ENCODE results near the gene ITPA. TPM values are rescaled to one million over a fixed set of nuclear protein-coding genes. Genes with fewer than 3 reads are reported as not detected.

ITPA gene
- total and polyA plus RNA-seq, 2 of the 13 experiments (the other 11 are each of a cell fraction or from before 2014, with no cell fraction given), result 60.1 to 103 TPM

- TF ChIP-seq ZNF318 (CRISPR knock-in tag; IDR thresholded peaks at IDR 0.05) (no peak), ZNF790 (CRISPR knock-in tag; IDR thresholded peaks at IDR 0.05; ENCODE audit: borderline replicate concordance) (peak; percentile 4; the same call in 1 of the 2 replicates), TRIM24 (CRISPR knock-in tag; IDR thresholded peaks at IDR 0.05) (0 out of 2 replicates have a peak, but pooled peaks have one; percentile 42), MED13 (CRISPR knock-in tag; IDR thresholded peaks at IDR 0.05) (0 out of 2 replicates have a peak, but pooled peaks have one; percentile 27), ZBTB7B (CRISPR knock-in tag; IDR thresholded peaks at IDR 0.05) (no peak), ZNF333 (CRISPR knock-in tag; IDR thresholded peaks at IDR 0.05; ENCODE audit: borderline replicate concordance) (no peak), NFE2L2 (IDR thresholded peaks at IDR 0.05; ENCODE audit: low read length) (0 out of 2 replicates have a peak, but pooled peaks have one; percentile 2), ZNF20 (CRISPR knock-in tag; IDR thresholded peaks at IDR 0.05) (no peak), ELF4 (CRISPR knock-in tag; IDR thresholded peaks at IDR 0.05; ENCODE audit: borderline replicate concordance) (no peak), CHCHD3 (CRISPR knock-in tag; IDR thresholded peaks at IDR 0.05) (peak; percentile 46; the same call in 1 of the 2 replicates), MYC (CRISPR knock-in tag; IDR thresholded peaks at IDR 0.05; ENCODE audit: borderline replicate concordance) (peak; percentile 45; the same call in 1 of the 2 replicates), ZNF776 (CRISPR knock-in tag; IDR thresholded peaks at IDR 0.05) (peak; percentile 29; the same call in 1 of the 2 replicates), ZNF780A (CRISPR knock-in tag; IDR thresholded peaks at IDR 0.05) (no peak)
- TF ChIP-seq, protein P1, sequence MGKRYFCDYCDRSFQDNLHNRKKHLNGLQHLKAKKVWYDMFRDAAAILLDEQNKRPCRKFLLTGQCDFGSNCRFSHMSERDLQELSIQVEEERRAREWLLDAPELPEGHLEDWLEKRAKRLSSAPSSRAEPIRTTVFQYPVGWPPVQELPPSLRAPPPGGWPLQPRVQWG (CRISPR knock-in tag; IDR thresholded peaks at IDR 0.05; ENCODE audit: borderline replicate concordance, low read depth), result no peak
- TF ChIP-seq, protein P2, sequence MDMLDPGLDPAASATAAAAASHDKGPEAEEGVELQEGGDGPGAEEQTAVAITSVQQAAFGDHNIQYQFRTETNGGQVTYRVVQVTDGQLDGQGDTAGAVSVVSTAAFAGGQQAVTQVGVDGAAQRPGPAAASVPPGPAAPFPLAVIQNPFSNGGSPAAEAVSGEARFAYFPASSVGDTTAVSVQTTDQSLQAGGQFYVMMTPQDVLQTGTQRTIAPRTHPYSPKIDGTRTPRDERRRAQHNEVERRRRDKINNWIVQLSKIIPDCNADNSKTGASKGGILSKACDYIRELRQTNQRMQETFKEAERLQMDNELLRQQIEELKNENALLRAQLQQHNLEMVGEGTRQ (IDR thresholded peaks at IDR 0.05; ENCODE audit: low read depth, low read length), result no peak
- TF ChIP-seq, protein P2 (CRISPR knock-in tag; IDR thresholded peaks at IDR 0.05; ENCODE audit: borderline replicate concordance), result no peak
Measured at GRCh38 chr20:3172933-3173609, 36.2 kb upstream of the ITPA start, which contains the start of gene LZTS3 (continued).

Data from HepG2 (cell line).